ENCODE data around the gene ST7L. TPM values are rescaled to one million over a fixed set of nuclear protein-coding genes. Genes with fewer than 3 reads are reported as not detected.
"Not testable (repeated sequence)": the region's sequence is repeated elsewhere in the genome, so short reads cannot be mapped to it uniquely, and the experiment has no call there.

The ST7L gene
- polyA plus RNA-seq, 1 donor, result 20.6 TPM

DNA sequence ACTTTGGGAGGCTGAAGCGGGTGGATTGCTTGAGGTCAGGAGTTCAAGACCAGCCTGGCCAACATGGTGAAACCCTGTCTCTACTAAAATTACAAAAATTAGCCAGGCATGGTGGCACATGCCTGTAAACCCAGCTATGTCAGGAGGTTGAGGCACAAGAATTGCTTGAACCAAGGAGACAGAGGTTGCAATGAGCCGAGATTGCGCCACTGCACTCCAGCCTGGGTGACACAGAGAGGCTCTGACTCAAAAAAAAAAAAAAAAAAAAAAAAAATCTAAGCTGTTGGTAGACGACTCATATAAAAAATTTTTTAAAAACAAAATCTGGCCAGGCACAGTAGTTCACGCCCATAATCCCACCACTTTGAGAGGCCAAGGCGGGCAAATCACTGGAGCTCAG is 131.3 kb downstream of the ST7L start:
- DNase-seq, result not testable (repeated sequence)

DNA sequence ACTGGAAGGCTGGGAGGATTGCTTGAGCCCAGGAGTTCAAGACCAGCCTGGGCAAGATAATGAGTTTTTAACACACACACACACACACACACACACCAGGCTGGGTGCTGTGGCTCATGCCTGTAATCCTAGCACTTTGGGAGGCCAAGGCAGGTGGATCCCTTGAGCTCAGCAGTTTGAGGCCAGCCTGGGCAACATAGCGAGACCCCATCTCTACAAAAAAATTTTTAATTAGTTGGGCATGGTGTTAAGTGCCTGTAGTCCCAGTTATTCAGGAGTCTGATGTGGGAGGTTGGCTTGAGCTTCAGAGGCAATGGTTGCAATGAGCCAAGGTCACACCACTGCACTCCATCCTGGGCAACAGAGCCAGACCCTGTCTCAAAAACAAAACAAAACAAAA is 132.9 kb downstream of the ST7L start:
- not testable (repeated sequence) for DNase-seq

DNA sequence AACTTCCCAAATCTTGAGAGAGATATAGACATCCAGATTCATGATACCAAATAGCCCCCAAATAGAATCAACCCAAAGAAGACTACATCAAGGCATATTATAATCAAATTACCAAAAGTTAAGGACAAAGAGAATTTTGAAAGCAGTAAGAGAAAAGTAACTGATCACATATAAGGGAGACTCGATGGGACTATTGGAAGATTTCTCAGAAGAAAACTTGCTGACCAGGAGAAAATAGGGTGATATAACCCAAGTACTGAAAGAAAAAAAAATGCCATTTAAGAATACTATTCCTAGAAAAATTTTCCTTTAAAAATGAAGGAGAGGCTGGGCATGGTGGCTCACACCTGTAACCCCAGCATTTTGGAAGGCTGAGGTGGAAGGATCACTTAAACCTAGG is 140.6 kb downstream of the ST7L start:
- DNase-seq, result no peak

DNA sequence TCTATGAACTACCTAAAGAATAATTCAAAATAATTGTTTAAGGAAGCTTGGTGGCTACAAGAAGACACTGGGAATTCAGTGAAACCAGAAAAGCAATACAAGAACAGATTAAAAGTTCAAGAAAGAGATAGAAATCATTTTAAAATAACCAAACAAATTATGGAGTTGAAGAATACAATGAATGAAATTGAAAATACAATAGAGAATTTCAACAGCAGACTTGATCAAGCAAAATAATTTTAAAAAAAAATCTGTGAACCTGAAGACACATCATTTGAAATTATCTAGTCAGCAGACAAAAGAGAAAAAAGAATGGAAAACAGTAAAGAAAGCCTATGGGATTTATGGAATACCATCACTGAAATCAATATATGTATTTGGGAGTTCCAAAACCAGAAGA is 141.4 kb downstream of the ST7L start:
- no peak for DNase-seq

Other genes with a start within 250 kb of the ST7L start
- gene CTTNBP2NL, start 222.9 kb downstream of the ST7L start, polyA plus RNA-seq (ENCODE audit: insufficient read length), result 16.2 TPM
- 4.0 TPM for gene WNT2B, start 110.2 kb downstream of the ST7L start, polyA plus RNA-seq (ENCODE audit: insufficient read length)
- gene CAPZA1, start 691 bp upstream of the ST7L start, polyA plus RNA-seq (ENCODE audit: insufficient read length), result 67.6 TPM
- gene MOV10, start 55.5 kb upstream of the ST7L start, polyA plus RNA-seq (ENCODE audit: insufficient read length), result 58.2 TPM
- gene RHOC, start 88.0 kb upstream of the ST7L start, polyA plus RNA-seq (ENCODE audit: insufficient read length), result 293 TPM
- 3.8 TPM for gene PPM1J, start 96.2 kb upstream of the ST7L start, polyA plus RNA-seq (ENCODE audit: insufficient read length)